AG09319 (cell line): ENCODE results near the gene CST2.
"Not testable (repeated sequence)": the region's sequence is repeated elsewhere in the genome, so short reads cannot be mapped to it uniquely, and the experiment has no call there.

Experiments used
- DNase-seq: peaks from one replicate; pipeline ENCODE4 v3.0.0-alpha.2; 2010; ENCODE audit warnings: low read depth; ENCODE audit errors: extremely low read depth
- TF ChIP-seq, protein P1 (sequence below): IDR thresholded peaks from 2 replicates; pipeline ENCODE4 v1.5.1; 2011; ENCODE audit warnings: low read depth, mild to moderate bottlenecking, inconsistent platforms, low read length, moderate library complexity

The CST2 gene

DNA sequence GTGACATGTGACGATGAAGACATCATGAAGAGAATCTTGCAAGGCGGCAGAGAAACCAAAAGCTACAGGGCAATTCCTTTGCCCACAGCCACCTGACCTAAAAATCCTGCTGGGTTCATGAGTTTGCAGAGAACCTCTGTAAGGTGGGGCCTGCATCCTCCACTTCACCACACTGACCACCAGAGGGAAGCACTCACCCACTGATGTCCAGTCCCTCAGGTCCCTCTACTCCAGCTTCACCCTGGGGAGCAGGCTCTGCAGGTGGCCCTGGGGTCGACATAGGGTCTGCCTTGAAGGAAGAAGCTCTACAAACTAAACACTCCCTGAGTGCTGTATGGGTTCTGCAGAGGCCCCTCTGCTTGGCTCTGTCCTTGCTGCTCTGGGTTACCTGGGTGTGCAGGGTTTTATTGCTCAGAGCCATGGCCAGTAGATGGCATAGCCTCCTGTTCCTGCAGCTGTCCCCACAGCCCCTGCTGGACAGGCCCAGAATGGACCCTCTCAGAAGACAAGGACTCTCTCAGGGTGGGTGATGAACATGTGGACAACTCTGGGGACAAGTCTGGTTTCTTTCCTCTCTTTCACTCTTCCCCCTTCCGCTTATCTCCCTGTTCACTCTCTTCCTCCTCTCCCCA, 27.2 kb downstream of the CST2 start:
- TF ChIP-seq, protein P1, sequence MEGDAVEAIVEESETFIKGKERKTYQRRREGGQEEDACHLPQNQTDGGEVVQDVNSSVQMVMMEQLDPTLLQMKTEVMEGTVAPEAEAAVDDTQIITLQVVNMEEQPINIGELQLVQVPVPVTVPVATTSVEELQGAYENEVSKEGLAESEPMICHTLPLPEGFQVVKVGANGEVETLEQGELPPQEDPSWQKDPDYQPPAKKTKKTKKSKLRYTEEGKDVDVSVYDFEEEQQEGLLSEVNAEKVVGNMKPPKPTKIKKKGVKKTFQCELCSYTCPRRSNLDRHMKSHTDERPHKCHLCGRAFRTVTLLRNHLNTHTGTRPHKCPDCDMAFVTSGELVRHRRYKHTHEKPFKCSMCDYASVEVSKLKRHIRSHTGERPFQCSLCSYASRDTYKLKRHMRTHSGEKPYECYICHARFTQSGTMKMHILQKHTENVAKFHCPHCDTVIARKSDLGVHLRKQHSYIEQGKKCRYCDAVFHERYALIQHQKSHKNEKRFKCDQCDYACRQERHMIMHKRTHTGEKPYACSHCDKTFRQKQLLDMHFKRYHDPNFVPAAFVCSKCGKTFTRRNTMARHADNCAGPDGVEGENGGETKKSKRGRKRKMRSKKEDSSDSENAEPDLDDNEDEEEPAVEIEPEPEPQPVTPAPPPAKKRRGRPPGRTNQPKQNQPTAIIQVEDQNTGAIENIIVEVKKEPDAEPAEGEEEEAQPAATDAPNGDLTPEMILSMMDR = peak; percentile 50
- not testable (repeated sequence) for DNase-seq

DNA sequence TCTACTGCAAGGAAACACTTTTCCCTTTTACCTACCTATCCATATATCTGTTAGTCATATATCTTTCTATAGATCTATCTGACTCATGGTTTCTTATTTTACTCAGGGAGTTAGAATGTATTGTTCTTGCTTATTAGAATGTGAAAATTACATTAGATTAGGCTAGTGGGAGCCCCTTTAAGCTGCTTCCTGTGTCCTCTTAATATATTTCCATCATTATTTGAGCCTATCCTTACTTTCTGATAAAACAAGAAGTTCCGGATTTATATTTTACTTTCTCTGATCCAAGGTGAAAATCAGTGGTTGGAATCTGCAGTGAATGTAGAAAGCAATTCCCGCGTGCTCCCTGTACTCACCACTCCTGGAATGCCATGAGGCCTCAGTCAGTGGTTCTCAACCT, 31.0 kb downstream of the CST2 start:
- TF ChIP-seq, protein P1 = no peak
- no peak for DNase-seq

DNA sequence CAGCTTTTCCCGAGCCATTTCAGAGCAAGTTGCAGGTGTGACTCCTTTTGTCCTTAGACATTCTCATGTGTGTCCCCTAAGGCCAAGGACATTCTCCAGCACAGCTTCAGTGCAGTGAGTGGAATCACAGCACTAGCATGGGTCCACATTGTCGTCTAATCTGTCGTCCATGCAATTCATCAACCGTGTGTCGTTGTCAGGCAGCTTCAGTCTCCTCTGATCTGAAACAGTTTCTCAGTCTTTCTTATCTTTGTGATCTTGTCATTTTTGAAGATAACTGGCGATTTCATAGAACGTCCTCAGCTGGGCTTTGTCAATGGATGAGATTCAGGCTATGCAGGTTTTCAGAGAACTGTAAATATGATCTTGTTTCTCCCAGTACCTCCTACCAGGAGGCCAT, 31.7 kb downstream of the CST2 start:
- TF ChIP-seq, protein P1 = no peak
- no peak for DNase-seq

DNA sequence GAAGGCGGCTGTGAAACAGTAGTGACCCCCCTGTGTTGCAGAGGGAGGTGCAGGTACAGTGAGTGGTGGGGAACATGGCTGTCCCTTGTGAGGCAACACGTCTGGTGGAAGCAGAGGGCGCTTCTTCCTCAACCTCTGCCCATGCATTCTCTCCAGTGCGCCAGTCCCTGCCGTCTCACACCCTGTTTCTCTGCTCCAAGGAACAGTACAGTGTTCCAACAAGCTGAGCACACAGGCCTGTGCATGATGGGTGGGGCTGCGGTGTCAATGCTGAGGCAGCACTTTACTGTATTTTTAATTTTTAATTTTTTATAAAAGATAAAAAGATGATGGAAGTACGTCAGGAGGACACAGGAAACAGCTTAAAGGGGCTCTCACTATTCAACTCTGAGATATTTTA, 32.5 kb downstream of the CST2 start:
- no peak for DNase-seq
- TF ChIP-seq, protein P1 = no peak

DNA sequence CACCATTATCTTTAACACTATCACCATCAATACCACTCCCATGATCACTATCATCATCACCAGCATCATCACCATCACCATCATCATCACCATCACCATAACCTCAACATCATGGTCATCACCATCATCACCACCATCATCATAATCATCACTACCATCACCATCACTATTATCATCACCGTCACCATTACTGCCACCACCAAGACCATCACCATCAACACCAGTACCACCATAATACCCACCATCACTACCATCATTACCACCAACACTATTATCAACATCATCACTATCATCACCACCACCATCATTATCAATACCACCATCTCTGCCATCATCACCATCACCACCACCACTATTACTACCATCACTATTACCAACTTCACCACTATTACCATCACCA, 43.1 kb downstream of the CST2 start:
- TF ChIP-seq, protein P1 = no peak
- no peak for DNase-seq

DNA sequence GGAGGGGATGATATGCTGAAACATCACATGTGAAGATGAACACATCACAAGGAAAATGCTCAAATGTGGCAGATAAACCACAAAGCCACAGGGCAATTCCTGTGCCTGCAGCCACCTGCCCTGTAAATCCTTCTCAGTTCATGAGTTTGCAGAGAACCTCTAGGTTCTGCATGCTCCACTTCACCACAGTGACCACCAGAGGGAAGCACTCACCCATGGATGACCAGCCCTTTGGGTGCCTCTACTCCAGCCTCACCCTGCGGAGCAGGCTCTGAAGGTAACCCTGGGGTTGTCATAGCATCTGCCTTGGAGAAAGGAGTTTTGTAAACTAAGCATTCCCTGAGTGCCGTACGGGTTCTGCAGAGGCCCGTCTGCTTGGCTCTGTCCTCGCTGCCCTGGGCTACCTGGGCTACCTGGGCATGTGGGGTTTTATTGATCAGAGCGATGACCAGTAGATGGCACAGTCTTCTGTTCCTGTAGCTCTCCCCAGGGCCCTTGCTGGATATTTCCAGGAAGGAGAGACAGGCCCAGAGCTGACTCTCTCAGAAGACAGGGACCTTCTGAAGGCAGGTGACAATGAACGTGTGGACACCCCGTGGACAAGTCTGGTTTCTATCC, 44.1 kb downstream of the CST2 start:
- TF ChIP-seq, protein P1 = peak; percentile 55
- no peak for DNase-seq

DNA sequence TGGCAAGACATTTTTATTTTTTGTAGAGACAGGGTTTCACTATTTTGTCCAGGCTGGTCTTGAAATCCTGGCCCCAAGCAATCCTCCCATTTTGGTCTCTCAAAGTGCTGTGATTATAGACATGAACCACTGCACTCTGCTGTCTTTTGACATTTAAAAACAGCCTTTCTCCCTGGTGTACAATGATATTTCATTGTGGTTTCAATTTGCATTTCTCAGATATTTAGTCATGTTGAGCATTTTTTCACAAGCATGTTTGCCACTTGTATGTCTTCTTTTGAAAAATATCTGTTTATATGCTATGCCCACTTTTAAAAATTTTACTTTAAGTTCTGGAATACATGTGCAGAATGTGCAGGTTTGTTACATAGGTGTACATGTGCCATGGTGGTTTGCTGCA, 47.9 kb downstream of the CST2 start:
- not testable (repeated sequence) for DNase-seq

DNA sequence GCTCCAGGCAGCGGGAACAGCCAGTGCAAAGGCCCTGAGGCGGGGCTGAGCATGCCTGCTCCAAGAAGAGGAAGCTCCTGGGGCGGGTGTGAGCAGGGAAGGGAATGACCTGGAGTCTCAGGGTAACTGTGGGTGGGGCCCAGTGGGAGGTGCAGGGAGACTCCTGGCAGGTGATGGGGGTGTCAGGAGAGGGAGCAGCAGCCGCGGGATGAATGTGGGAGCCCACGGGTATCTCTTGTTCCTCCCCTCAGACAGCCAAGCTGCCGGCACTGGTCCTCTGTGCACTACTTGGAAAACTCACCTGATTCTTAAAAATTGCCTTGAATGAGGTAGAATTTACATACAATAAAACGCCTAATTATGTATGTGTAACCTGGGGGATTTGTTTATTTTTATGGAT, 49.1 kb downstream of the CST2 start:
- DNase-seq = not testable (repeated sequence)
